HEK293 (cell line): ENCODE results near the gene B4GALT5.

Experiments used
- ELK4 ChIP-seq: IDR thresholded peaks from 2 replicates; pipeline ENCODE4 v1.6.1; 2011; ENCODE audit warnings: mild to moderate bottlenecking, low read depth, low read length, borderline replicate concordance
- HOXA7 ChIP-seq: sonication (generic); formaldehyde crosslinking; IDR thresholded peaks from 2 replicates; pipeline ENCODE4 v1.8.1; 2022; ENCODE audit warnings: missing genetic modification reagents, borderline replicate concordance
- REST ChIP-seq: fragments of 450-650 bp; formaldehyde crosslinking; IDR thresholded peaks from 2 replicates; pipeline ENCODE4 v1.5.1; 2016; ENCODE audit warnings: missing biosample characterization, missing genetic modification characterization
- ZBTB6 ChIP-seq: fragments of 450-650 bp; formaldehyde crosslinking; IDR thresholded peaks from 2 replicates; pipeline ENCODE4 v1.5.1; 2017; ENCODE audit warnings: missing biosample characterization, missing genetic modification characterization
- ZNF133 ChIP-seq: fragments of 450-650 bp; formaldehyde crosslinking; IDR thresholded peaks from 2 replicates; pipeline ENCODE4 v1.5.1; 2016; ENCODE audit warnings: missing biosample characterization, missing genetic modification characterization
- ZNF23 ChIP-seq: fragments of 450-650 bp; formaldehyde crosslinking; IDR thresholded peaks from 2 replicates; pipeline ENCODE4 v1.5.1; 2016; ENCODE audit warnings: missing biosample characterization, missing genetic modification characterization, borderline replicate concordance
- ZNF354C ChIP-seq: fragments of 450-650 bp; formaldehyde crosslinking; IDR thresholded peaks from 2 replicates; pipeline ENCODE4 v1.5.1; 2016; ENCODE audit warnings: missing biosample characterization, missing genetic modification characterization, low read depth, borderline replicate concordance
- ZNF362 ChIP-seq: fragments of 450-650 bp; formaldehyde crosslinking; IDR thresholded peaks from 2 replicates; pipeline ENCODE4 v1.5.1; 2016; ENCODE audit warnings: missing biosample characterization, missing genetic modification characterization
- ZNF521 ChIP-seq: fragments of 450-650 bp; formaldehyde crosslinking; IDR thresholded peaks from 2 replicates; pipeline ENCODE4 v1.5.1; 2017; ENCODE audit warnings: missing biosample characterization, mild to moderate bottlenecking, missing genetic modification characterization
- ZNF629 ChIP-seq: fragments of 450-650 bp; formaldehyde crosslinking; IDR thresholded peaks from 2 replicates; pipeline ENCODE4 v1.5.1; 2017; ENCODE audit warnings: missing biosample characterization, missing genetic modification characterization
- ZNF830 ChIP-seq: fragments of 450-650 bp; IDR thresholded peaks from 2 replicates; pipeline ENCODE4 v1.5.0; 2018; ENCODE audit warnings: missing biosample characterization, missing genetic modification characterization, low read depth, mild to moderate bottlenecking, moderate library complexity
- ZNF837 ChIP-seq: fragments of 450-650 bp; formaldehyde crosslinking; IDR thresholded peaks from 2 replicates; pipeline ENCODE4 v1.5.1; 2016; ENCODE audit warnings: missing biosample characterization, missing genetic modification characterization
- TF ChIP-seq, protein P1 (sequence below): fragments of 450-650 bp; formaldehyde crosslinking; IDR thresholded peaks from 2 replicates; pipeline ENCODE4 v1.5.1; 2017; ENCODE audit warnings: missing biosample characterization, missing genetic modification characterization
- TF ChIP-seq, protein P2 (sequence below): fragments of 450-650 bp; formaldehyde crosslinking; IDR thresholded peaks from 2 replicates; pipeline ENCODE4 v1.5.1; 2016; ENCODE audit warnings: missing biosample characterization, missing genetic modification characterization

GRCh38 chr20:49696594-49696993 lies 17.1 kb downstream of the B4GALT5 start:
- TF ChIP-seq ELK4 (no peak), ZNF830 (tag by site-specific recombination) (no peak), REST (tag by site-specific recombination) (no peak), ZBTB6 (tag by site-specific recombination) (no peak), HOXA7 (no peak), ZNF362 (tag by site-specific recombination) (no peak), ZNF837 (tag by site-specific recombination) (no peak), ZNF23 (tag by site-specific recombination) (no peak), ZNF629 (peak; percentile 14; the same call in 1 of the 2 replicates), ZNF354C (no peak), ZNF133 (tag by site-specific recombination) (no peak), ZNF521 (tag by site-specific recombination) (no peak)
- TF ChIP-seq, protein P1, sequence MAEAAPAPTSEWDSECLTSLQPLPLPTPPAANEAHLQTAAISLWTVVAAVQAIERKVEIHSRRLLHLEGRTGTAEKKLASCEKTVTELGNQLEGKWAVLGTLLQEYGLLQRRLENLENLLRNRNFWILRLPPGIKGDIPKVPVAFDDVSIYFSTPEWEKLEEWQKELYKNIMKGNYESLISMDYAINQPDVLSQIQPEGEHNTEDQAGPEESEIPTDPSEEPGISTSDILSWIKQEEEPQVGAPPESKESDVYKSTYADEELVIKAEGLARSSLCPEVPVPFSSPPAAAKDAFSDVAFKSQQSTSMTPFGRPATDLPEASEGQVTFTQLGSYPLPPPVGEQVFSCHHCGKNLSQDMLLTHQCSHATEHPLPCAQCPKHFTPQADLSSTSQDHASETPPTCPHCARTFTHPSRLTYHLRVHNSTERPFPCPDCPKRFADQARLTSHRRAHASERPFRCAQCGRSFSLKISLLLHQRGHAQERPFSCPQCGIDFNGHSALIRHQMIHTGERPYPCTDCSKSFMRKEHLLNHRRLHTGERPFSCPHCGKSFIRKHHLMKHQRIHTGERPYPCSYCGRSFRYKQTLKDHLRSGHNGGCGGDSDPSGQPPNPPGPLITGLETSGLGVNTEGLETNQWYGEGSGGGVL (tag by site-specific recombination), result no peak
- TF ChIP-seq, protein P2, sequence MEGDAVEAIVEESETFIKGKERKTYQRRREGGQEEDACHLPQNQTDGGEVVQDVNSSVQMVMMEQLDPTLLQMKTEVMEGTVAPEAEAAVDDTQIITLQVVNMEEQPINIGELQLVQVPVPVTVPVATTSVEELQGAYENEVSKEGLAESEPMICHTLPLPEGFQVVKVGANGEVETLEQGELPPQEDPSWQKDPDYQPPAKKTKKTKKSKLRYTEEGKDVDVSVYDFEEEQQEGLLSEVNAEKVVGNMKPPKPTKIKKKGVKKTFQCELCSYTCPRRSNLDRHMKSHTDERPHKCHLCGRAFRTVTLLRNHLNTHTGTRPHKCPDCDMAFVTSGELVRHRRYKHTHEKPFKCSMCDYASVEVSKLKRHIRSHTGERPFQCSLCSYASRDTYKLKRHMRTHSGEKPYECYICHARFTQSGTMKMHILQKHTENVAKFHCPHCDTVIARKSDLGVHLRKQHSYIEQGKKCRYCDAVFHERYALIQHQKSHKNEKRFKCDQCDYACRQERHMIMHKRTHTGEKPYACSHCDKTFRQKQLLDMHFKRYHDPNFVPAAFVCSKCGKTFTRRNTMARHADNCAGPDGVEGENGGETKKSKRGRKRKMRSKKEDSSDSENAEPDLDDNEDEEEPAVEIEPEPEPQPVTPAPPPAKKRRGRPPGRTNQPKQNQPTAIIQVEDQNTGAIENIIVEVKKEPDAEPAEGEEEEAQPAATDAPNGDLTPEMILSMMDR (tag by site-specific recombination), result no peak
